ENCODE measurements around the gene FBXO31.

DNA sequence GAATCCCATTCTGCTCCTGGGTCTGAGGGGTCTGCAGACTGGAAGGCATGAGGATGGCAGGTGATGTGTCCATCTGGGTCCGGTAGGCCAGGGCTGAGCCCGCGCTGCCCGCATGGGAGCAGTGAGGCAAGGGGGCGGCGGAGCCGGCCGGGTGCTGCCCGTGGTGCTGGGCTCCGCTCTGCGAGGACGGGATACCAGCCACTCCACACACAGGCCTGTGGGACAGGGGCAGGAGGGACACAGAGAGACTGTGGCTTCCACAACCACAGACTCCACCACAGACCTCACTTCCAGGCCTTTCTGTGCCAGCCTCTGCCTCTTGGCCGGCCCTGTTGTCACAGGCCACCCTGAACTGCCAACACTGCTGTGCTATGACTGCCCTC is 33.9 kb upstream of the FBXO31 start:
- TF ChIP-seq POLR2A (IDR thresholded peaks at IDR 0.05) = no peak
- TF ChIP-seq EP300 (IDR thresholded peaks at IDR 0.05) = no peak
